NCI-H1092 treated with DMSO at 0.1 percent for 48 hours (cell line): ENCODE data around the gene DROSHA.

Source experiments
- DNase-seq: peaks from one replicate; lab custom pipeline; 2025; lab: John Stamatoyannopoulos, UW

Gene DROSHA

GRCh38 chr5:31516802-31517201, 15.1 kb downstream of the DROSHA start:
- DNase-seq: no peak

- no peak for DNase-seq
These were observed 20.6 kb downstream of the DROSHA start for GRCh38 chr5:31511305-31511704.

GRCh38 chr5:31504529-31504928, 27.4 kb downstream of the DROSHA start:
- DNase-seq: no peak

GRCh38 chr5:31502506-31502905, 29.4 kb downstream of the DROSHA start:
- no peak for DNase-seq

- no peak for DNase-seq
These were observed 31.6 kb downstream of the DROSHA start for GRCh38 chr5:31500256-31500655.

- DNase-seq: no peak
These were observed 35.0 kb downstream of the DROSHA start for GRCh38 chr5:31496891-31497290.

GRCh38 chr5:31496301-31496700, 35.6 kb downstream of the DROSHA start:
- DNase-seq: no peak

GRCh38 chr5:31495336-31495735, 36.6 kb downstream of the DROSHA start:
- DNase-seq: no peak

- no peak for DNase-seq
These were observed 39.0 kb downstream of the DROSHA start for GRCh38 chr5:31492869-31493268.

GRCh38 chr5:31487506-31487905, 44.4 kb downstream of the DROSHA start:
- DNase-seq: no peak

- DNase-seq: no peak
These were observed 45.5 kb downstream of the DROSHA start for GRCh38 chr5:31486441-31486840.

- no peak for DNase-seq
These were observed 46.3 kb downstream of the DROSHA start for GRCh38 chr5:31485376-31486207.

GRCh38 chr5:31481531-31482165, 50.2 kb downstream of the DROSHA start:
- DNase-seq: no peak

- DNase-seq: no peak
These were observed 52.2 kb downstream of the DROSHA start for GRCh38 chr5:31479706-31480105.

GRCh38 chr5:31478901-31479300, 53.0 kb downstream of the DROSHA start:
- DNase-seq: no peak

GRCh38 chr5:31477971-31478370, 53.9 kb downstream of the DROSHA start:
- DNase-seq: no peak

GRCh38 chr5:31477516-31477915, 54.4 kb downstream of the DROSHA start:
- DNase-seq: no peak

GRCh38 chr5:31476738-31477141, 55.2 kb downstream of the DROSHA start:
- no peak for DNase-seq

GRCh38 chr5:31471916-31472315, 60.0 kb downstream of the DROSHA start:
- no peak for DNase-seq

GRCh38 chr5:31471040-31471439, 60.9 kb downstream of the DROSHA start:
- DNase-seq: no peak

GRCh38 chr5:31470608-31471007, 61.3 kb downstream of the DROSHA start:
- DNase-seq: no peak

- DNase-seq: no peak
These were observed 62.0 kb downstream of the DROSHA start for GRCh38 chr5:31469886-31470285.

- DNase-seq: no peak
These were observed 62.4 kb downstream of the DROSHA start for GRCh38 chr5:31469466-31469865.

- DNase-seq: no peak
These were observed 66.6 kb downstream of the DROSHA start for GRCh38 chr5:31465291-31465690.
